MM.1S (cell line): Measurements from ENCODE around the gene TNKS1BP1.

Experiments used
- DNase-seq: peaks from one replicate; pipeline ENCODE4 v3.0.0-alpha.2; 2015
- H2AFZ ChIP-seq: fragments of 300-600 bp; sonication (generic); 2 replicates; pipeline ENCODE4 v1.6.0; 2016; ENCODE audit warnings: antibody characterized with exemption, low read length
- H3F3A ChIP-seq: fragments of 300-600 bp; sonication (generic); 2 replicates; pipeline ENCODE4 v1.6.1; 2016; ENCODE audit warnings: mild to moderate bottlenecking, antibody characterized with exemption, low read length, moderate library complexity, mixed read lengths; ENCODE audit not compliant: insufficient read depth
- H3K27ac ChIP-seq: fragments of 300-600 bp; sonication (generic); 2 replicates; pipeline ENCODE4 v1.5.1; 2016; ENCODE audit warnings: mild to moderate bottlenecking, low read length
- H3K27me3 ChIP-seq: fragments of 300-600 bp; sonication (generic); replicated peaks from 2 replicates; pipeline ENCODE4 v1.6.0; 2016; ENCODE audit warnings: low read length; ENCODE audit not compliant: insufficient read depth
- H3K36me3 ChIP-seq: fragments of 300-600 bp; sonication (generic); replicated peaks from 2 replicates; pipeline ENCODE4 v1.6.1; 2016; ENCODE audit warnings: mild to moderate bottlenecking, low read length, mixed read lengths; ENCODE audit not compliant: insufficient read depth
- H3K4me1 ChIP-seq: fragments of 300-600 bp; sonication (generic); 2 replicates; pipeline ENCODE4 v1.6.1; 2016; ENCODE audit warnings: low read length, mixed read lengths
- H3K4me2 ChIP-seq: fragments of 300-600 bp; sonication (generic); 2 replicates; pipeline ENCODE4 v1.6.0; 2016; ENCODE audit warnings: low read depth, low read length
- H3K4me3 ChIP-seq: fragments of 300-600 bp; sonication (generic); 2 replicates; pipeline ENCODE4 v1.5.1; 2016; ENCODE audit warnings: low read length, mixed read lengths
- H3K79me2 ChIP-seq: fragments of 300-600 bp; sonication (generic); 2 replicates; pipeline ENCODE4 v1.6.1; 2016; ENCODE audit warnings: mixed run types, low read length, mixed read lengths
- H3K9ac ChIP-seq: fragments of 300-600 bp; sonication (generic); 2 replicates; pipeline ENCODE4 v1.6.1; 2016; ENCODE audit warnings: low read length, mixed read lengths
- H3K9me2 ChIP-seq: fragments of 300-600 bp; sonication (generic); replicated peaks from 2 replicates; pipeline ENCODE4 v1.6.1; 2016; ENCODE audit warnings: mild to moderate bottlenecking, low read length, mixed read lengths; ENCODE audit not compliant: insufficient read depth
- H3K9me3 ChIP-seq: fragments of 300-600 bp; sonication (generic); replicated peaks from 2 replicates; pipeline ENCODE4 v1.6.1; 2016; ENCODE audit warnings: mild to moderate bottlenecking, low read length, mixed read lengths; ENCODE audit not compliant: insufficient read depth
- H4K20me1 ChIP-seq: fragments of 300-600 bp; sonication (generic); 2 replicates; pipeline ENCODE4 v1.6.1; 2016; ENCODE audit warnings: mild to moderate bottlenecking, low read length, moderate library complexity, mixed read lengths; ENCODE audit not compliant: insufficient read depth
- EZH2 ChIP-seq: fragments of 300-600 bp; sonication (generic); optimal IDR thresholded peaks from 2 replicates; pipeline ENCODE3; 2017; ENCODE audit warnings: low read depth, mild to moderate bottlenecking, antibody characterized with exemption, low read length, mixed read lengths
- EZH2phosphoT487 ChIP-seq: fragments of 300-600 bp; sonication (generic); IDR thresholded peaks from 2 replicates; pipeline ENCODE4 v1.6.1; 2018; ENCODE audit warnings: antibody characterized with exemption, low read length
- TF ChIP-seq, protein P1 (sequence below): fragments of 300-600 bp; sonication (generic); IDR thresholded peaks from 2 replicates; pipeline ENCODE4 v1.5.1; 2016; ENCODE audit warnings: antibody characterized with exemption, low read length, mixed read lengths

TNKS1BP1 gene

DNA sequence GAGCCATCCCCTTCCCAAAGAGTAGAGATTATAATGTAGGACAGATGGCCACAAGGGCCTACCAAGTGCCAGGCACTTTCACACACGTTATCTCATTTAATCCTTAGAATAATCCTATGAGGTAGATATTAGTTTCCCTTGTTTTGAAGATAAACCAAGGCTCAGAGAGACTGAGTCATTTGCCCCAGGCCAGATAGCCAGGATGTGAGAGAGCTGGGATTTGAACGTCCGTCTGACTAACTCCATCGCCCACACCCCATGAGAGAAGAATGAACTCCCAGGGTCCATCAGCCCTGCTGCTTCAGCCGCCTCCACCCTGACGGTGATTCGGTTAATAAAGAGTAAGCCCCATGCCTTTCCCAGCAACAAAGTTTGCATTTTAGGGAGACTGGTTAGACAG lies 45.5 kb upstream of the TNKS1BP1 start:
- Histone ChIP-seq H3K79me2 (no peaks in the 10 kb centered on the region), H3K9me2 (no peaks in the 10 kb centered on the region), H3K27ac (no peak overlapping the region), H2AFZ (no peak overlapping the region), H3K36me3 (no peaks in the 10 kb centered on the region), H3K9me3 (no peaks in the 10 kb centered on the region), H3K4me1 (no peaks in the 10 kb centered on the region), H3F3A (no peaks in the 10 kb centered on the region), H3K27me3 (no peaks in the 10 kb centered on the region), H3K9ac (no peak overlapping the region), H3K4me2 (no peak overlapping the region), H3K4me3 (no peak overlapping the region), H4K20me1 (no peaks in the 10 kb centered on the region)
- no peak for TF ChIP-seq EZH2phosphoT487
- TF ChIP-seq, protein P1, sequence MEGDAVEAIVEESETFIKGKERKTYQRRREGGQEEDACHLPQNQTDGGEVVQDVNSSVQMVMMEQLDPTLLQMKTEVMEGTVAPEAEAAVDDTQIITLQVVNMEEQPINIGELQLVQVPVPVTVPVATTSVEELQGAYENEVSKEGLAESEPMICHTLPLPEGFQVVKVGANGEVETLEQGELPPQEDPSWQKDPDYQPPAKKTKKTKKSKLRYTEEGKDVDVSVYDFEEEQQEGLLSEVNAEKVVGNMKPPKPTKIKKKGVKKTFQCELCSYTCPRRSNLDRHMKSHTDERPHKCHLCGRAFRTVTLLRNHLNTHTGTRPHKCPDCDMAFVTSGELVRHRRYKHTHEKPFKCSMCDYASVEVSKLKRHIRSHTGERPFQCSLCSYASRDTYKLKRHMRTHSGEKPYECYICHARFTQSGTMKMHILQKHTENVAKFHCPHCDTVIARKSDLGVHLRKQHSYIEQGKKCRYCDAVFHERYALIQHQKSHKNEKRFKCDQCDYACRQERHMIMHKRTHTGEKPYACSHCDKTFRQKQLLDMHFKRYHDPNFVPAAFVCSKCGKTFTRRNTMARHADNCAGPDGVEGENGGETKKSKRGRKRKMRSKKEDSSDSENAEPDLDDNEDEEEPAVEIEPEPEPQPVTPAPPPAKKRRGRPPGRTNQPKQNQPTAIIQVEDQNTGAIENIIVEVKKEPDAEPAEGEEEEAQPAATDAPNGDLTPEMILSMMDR, result no peak
- no peak for TF ChIP-seq EZH2
- no peak for DNase-seq

GRCh38 chr11:57368845-57369232 lies 44.1 kb upstream of the TNKS1BP1 start:
- no peaks in the 10 kb centered on the region for H4K20me1 ChIP-seq
- H3K27me3 ChIP-seq, result no peaks in the 10 kb centered on the region
- H3K4me2 ChIP-seq, result no peak overlapping the region
- H3K27ac ChIP-seq, result no peak overlapping the region
- H3K4me1 ChIP-seq, result no peaks in the 10 kb centered on the region
- H3K79me2 ChIP-seq, result no peaks in the 10 kb centered on the region
- no peak overlapping the region for H3K9ac ChIP-seq
- H3K4me3 ChIP-seq, result no peak overlapping the region
- no peak for DNase-seq
- no peaks in the 10 kb centered on the region for H3K9me3 ChIP-seq
- H3K9me2 ChIP-seq, result no peaks in the 10 kb centered on the region
- no peaks in the 10 kb centered on the region for H3K36me3 ChIP-seq
- TF ChIP-seq EZH2, result no peak
- TF ChIP-seq, protein P1, result no peak
- no peak for TF ChIP-seq EZH2phosphoT487
- H2AFZ ChIP-seq, result no peak overlapping the region
- H3F3A ChIP-seq, result no peaks in the 10 kb centered on the region

DNA sequence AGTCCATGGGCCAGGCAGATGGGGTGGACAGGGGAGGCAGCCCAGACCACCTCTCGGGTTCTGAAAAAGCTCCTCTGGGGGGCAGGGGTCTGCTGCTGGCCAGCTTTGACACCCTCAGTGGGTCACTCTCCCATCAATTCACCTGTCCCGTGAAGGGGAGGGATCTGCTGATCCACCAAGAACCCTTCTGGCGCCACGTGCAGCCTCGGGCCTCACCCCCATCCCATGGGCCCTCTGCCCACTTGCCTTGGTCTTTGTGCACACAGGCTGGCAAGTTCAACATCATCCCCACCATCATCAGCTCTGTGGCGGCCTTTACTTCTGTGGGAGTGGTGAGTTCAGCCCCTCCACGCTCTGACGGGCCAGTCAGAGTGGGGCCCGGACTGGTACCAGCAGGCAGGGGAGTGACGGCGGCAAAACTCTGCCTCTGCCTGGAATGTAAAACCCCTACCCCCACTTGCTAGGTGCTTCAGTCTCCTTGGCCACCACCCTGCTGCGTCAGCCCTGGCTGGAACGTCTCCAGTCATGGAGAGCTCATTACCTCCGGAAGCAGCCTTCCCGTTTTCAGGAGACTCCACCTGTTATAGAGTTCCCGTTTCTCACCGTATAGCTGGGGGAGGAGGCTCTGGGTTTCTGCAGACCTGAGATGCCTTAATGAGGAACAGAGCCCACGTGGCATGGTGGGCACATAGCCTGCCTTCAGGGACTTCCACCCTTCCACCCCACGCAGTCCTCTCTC lies 43.5 kb upstream of the TNKS1BP1 start:
- Histone ChIP-seq H3K9me2 (no peaks in the 10 kb centered on the region), H4K20me1 (no peaks in the 10 kb centered on the region), H3F3A (no peaks in the 10 kb centered on the region), H3K4me2 (no peak overlapping the region), H3K4me3 (no peak overlapping the region), H3K9me3 (no peaks in the 10 kb centered on the region), H2AFZ (no peak overlapping the region), H3K4me1 (no peaks in the 10 kb centered on the region), H3K36me3 (no peaks in the 10 kb centered on the region), H3K9ac (no peak overlapping the region), H3K79me2 (no peaks in the 10 kb centered on the region), H3K27me3 (no peaks in the 10 kb centered on the region), H3K27ac (no peak overlapping the region)
- TF ChIP-seq, protein P1, result no peak
- no peak for TF ChIP-seq EZH2
- no peak for TF ChIP-seq EZH2phosphoT487
- no peak for DNase-seq
